ENCODE results near the gene FTSJ1. TPM values are rescaled to one million over a fixed set of nuclear protein-coding genes. Genes with fewer than 3 reads are reported as not detected.

FTSJ1 gene
- total RNA-seq, 1 experiment from 2014 or later: 53.9 TPM

DNA sequence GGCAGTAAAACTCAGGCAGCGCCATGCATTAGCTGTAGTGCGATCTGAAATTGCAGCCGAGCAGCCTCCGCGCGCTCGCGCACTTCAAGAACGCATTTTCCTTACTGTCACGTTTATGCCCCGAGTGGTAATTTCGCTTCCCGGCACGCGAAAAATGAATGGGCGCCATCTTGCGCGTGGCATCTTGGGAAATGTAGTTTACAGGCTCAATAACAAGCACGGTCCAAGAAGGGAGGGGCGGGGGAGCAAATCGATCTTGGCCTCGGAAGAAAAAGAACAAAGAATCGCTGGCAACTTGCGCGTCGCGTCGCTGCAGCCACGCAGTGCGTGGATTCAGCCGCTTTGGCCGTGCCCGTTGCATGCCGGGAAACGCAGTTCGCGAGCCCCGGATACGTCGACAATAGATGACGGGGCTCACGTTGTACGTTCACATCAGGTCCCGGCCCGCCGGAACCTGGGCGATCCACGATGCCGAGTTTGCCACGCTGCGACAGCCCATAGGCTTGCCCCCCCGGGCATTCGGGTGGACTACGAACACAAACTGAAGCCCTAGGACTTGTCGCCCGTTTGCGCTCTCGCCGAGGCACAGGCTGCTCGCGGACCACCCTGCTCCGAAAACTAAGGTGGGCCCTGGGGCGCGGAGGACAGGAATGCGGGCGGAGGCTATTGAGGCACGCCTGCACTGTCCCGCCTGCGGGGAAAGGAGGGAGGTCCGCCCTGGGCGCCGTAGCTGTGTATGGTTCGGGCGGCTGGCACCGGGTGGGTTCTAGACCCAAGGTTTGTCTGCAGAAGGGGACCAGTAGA is at the start of gene FTSJ1 (continued):
- TF ChIP-seq, protein P1, sequence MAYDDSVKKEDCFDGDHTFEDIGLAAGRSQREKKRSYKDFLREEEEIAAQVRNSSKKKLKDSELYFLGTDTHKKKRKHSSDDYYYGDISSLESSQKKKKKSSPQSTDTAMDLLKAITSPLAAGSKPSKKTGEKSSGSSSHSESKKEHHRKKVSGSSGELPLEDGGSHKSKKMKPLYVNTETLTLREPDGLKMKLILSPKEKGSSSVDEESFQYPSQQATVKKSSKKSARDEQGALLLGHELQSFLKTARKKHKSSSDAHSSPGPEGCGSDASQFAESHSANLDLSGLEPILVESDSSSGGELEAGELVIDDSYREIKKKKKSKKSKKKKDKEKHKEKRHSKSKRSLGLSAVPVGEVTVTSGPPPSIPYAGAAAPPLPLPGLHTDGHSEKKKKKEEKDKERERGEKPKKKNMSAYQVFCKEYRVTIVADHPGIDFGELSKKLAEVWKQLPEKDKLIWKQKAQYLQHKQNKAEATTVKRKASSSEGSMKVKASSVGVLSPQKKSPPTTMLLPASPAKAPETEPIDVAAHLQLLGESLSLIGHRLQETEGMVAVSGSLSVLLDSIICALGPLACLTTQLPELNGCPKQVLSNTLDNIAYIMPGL (CRISPR knock-in tag; IDR thresholded peaks at IDR 0.05): 0 out of 2 replicates have a peak, but pooled peaks have one; percentile 43
- TF ChIP-seq, protein P2, sequence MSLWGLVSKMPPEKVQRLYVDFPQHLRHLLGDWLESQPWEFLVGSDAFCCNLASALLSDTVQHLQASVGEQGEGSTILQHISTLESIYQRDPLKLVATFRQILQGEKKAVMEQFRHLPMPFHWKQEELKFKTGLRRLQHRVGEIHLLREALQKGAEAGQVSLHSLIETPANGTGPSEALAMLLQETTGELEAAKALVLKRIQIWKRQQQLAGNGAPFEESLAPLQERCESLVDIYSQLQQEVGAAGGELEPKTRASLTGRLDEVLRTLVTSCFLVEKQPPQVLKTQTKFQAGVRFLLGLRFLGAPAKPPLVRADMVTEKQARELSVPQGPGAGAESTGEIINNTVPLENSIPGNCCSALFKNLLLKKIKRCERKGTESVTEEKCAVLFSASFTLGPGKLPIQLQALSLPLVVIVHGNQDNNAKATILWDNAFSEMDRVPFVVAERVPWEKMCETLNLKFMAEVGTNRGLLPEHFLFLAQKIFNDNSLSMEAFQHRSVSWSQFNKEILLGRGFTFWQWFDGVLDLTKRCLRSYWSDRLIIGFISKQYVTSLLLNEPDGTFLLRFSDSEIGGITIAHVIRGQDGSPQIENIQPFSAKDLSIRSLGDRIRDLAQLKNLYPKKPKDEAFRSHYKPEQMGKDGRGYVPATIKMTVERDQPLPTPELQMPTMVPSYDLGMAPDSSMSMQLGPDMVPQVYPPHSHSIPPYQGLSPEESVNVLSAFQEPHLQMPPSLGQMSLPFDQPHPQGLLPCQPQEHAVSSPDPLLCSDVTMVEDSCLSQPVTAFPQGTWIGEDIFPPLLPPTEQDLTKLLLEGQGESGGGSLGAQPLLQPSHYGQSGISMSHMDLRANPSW (CRISPR knock-in tag; conservative IDR thresholded peaks at IDR 0.05; ENCODE audit: low read depth): no peak
- TF ChIP-seq ETV6 (CRISPR knock-in tag; IDR thresholded peaks at IDR 0.05) (no peak), FOXK1 (CRISPR knock-in tag; IDR thresholded peaks at IDR 0.05) (peak; percentile 51), RORB (CRISPR knock-in tag; IDR thresholded peaks at IDR 0.05) (no peak), TEAD4 (CRISPR knock-in tag; IDR thresholded peaks at IDR 0.05) (no peak), ZNF317 (CRISPR knock-in tag; IDR thresholded peaks at IDR 0.05; ENCODE audit: borderline replicate concordance, low read depth) (no peak), ESRRA (CRISPR knock-in tag; IDR thresholded peaks at IDR 0.05; ENCODE audit: borderline replicate concordance) (no peak), TEAD1 (CRISPR knock-in tag; IDR thresholded peaks at IDR 0.05) (0 out of 2 replicates have a peak, but pooled peaks have one; percentile 22), ZNF671 (CRISPR knock-in tag; IDR thresholded peaks at IDR 0.05) (no peak), CREM (CRISPR knock-in tag; IDR thresholded peaks at IDR 0.05) (peak; percentile 81; the same call in 1 of the 2 replicates), HMGA2 (CRISPR knock-in tag; IDR thresholded peaks at IDR 0.05) (no peak), ZBTB21 (CRISPR knock-in tag; IDR thresholded peaks at IDR 0.05; ENCODE audit: borderline replicate concordance) (no peak), PRRX2 (CRISPR knock-in tag; IDR thresholded peaks at IDR 0.05) (no peak), JAZF1 (CRISPR knock-in tag; IDR thresholded peaks at IDR 0.05) (no peak), TP53 (CRISPR knock-in tag; IDR thresholded peaks at IDR 0.05) (no peak), RELA (CRISPR knock-in tag; IDR thresholded peaks at IDR 0.05; ENCODE audit: borderline replicate concordance) (no peak), NR2C2 (CRISPR knock-in tag; IDR thresholded peaks at IDR 0.05) (no peak), ZNF423 (CRISPR knock-in tag; IDR thresholded peaks at IDR 0.05) (no peak), ZNF121 (CRISPR knock-in tag; IDR thresholded peaks at IDR 0.05) (0 out of 2 replicates have a peak, but pooled peaks have one; percentile 7), KAT7 (CRISPR knock-in tag; IDR thresholded peaks at IDR 0.05; ENCODE audit: borderline replicate concordance) (no peak), EMX1 (CRISPR knock-in tag; IDR thresholded peaks at IDR 0.05) (no peak)
- TF ChIP-seq, protein P3, sequence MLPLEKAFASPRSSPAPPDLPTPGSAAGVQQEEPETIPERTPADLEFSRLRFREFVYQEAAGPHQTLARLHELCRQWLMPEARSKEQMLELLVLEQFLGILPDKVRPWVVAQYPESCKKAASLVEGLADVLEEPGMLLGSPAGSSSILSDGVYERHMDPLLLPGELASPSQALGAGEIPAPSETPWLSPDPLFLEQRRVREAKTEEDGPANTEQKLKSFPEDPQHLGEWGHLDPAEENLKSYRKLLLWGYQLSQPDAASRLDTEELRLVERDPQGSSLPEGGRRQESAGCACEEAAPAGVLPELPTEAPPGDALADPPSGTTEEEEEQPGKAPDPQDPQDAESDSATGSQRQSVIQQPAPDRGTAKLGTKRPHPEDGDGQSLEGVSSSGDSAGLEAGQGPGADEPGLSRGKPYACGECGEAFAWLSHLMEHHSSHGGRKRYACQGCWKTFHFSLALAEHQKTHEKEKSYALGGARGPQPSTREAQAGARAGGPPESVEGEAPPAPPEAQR (CRISPR knock-in tag; IDR thresholded peaks at IDR 0.05): no peak
- TF ChIP-seq, protein P4, sequence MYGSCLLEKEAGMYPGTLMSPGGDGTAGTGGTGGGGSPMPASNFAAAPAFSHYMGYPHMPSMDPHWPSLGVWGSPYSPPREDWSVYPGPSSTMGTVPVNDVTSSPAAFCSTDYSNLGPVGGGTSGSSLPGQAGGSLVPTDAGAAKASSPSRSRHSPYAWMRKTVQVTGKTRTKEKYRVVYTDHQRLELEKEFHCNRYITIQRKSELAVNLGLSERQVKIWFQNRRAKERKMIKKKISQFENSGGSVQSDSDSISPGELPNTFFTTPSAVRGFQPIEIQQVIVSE (CRISPR knock-in tag; IDR thresholded peaks at IDR 0.05; ENCODE audit: borderline replicate concordance): no peak
- TF ChIP-seq, protein P5, sequence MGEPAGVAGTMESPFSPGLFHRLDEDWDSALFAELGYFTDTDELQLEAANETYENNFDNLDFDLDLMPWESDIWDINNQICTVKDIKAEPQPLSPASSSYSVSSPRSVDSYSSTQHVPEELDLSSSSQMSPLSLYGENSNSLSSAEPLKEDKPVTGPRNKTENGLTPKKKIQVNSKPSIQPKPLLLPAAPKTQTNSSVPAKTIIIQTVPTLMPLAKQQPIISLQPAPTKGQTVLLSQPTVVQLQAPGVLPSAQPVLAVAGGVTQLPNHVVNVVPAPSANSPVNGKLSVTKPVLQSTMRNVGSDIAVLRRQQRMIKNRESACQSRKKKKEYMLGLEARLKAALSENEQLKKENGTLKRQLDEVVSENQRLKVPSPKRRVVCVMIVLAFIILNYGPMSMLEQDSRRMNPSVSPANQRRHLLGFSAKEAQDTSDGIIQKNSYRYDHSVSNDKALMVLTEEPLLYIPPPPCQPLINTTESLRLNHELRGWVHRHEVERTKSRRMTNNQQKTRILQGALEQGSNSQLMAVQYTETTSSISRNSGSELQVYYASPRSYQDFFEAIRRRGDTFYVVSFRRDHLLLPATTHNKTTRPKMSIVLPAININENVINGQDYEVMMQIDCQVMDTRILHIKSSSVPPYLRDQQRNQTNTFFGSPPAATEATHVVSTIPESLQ (CRISPR knock-in tag; IDR thresholded peaks at IDR 0.05): no peak
- TF ChIP-seq, protein P6, sequence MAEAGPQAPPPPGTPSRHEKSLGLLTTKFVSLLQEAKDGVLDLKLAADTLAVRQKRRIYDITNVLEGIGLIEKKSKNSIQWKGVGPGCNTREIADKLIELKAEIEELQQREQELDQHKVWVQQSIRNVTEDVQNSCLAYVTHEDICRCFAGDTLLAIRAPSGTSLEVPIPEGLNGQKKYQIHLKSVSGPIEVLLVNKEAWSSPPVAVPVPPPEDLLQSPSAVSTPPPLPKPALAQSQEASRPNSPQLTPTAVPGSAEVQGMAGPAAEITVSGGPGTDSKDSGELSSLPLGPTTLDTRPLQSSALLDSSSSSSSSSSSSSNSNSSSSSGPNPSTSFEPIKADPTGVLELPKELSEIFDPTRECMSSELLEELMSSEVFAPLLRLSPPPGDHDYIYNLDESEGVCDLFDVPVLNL (CRISPR knock-in tag; IDR thresholded peaks at IDR 0.05; ENCODE audit: borderline replicate concordance, low read depth): no peak
- TF ChIP-seq, protein P7, sequence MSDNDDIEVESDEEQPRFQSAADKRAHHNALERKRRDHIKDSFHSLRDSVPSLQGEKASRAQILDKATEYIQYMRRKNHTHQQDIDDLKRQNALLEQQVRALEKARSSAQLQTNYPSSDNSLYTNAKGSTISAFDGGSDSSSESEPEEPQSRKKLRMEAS (CRISPR knock-in tag; IDR thresholded peaks at IDR 0.05): peak; percentile 75
- TF ChIP-seq, protein P8, sequence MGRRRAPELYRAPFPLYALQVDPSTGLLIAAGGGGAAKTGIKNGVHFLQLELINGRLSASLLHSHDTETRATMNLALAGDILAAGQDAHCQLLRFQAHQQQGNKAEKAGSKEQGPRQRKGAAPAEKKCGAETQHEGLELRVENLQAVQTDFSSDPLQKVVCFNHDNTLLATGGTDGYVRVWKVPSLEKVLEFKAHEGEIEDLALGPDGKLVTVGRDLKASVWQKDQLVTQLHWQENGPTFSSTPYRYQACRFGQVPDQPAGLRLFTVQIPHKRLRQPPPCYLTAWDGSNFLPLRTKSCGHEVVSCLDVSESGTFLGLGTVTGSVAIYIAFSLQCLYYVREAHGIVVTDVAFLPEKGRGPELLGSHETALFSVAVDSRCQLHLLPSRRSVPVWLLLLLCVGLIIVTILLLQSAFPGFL (CRISPR knock-in tag; IDR thresholded peaks at IDR 0.05; ENCODE audit: borderline replicate concordance): no peak

Data from WTC11 (cell line).